ENCODE results near the gene OSM. TPM values are rescaled to one million over a fixed set of nuclear protein-coding genes. Genes with fewer than 3 reads are reported as not detected.

Gene OSM
- total RNA-seq, 5 donors from 2014 or later (not counting 1 experiment from before 2014, with no cell fraction given): 5.9 to 16.5 (median 7.4) TPM

GRCh38 chr22:30291058-30291892 is 24.6 kb upstream of the OSM start:
- H3K27me3 Mint-ChIP-seq: no peaks in the 10 kb centered on the region
- CTCF ChIA-PET: interaction anchor here (0.5 to 4.4 kb wide), 6 partner anchors 16 to 108 kb away, joined by 3 to 83 read pairs (median 4); partner anchors contain the start of gene RNF215 (in 1 of the 2)
- Histone ChIP-seq H3K27ac (ENCODE audit: low read length) (peak overlapping the region; percentile 26), H3K4me3 (ENCODE audit: control insufficient read depth in 1 of 2, extremely low read depth in 1 of 2, low read length in 1 of 2) (no peak overlapping the region), H3K9me3 (no peaks in the 10 kb centered on the region), H3K36me3 (ENCODE audit: control insufficient read depth in 2 of 2, extremely low read depth in 1 of 2, insufficient read depth in 1 of 2, low read length in 1 of 2) (peaks cover 25 to 39% of the 10 kb centered on the region in 2 donors), H3K4me1 (ENCODE audit: control insufficient read depth in 1 of 2, extremely low read depth in 1 of 2, insufficient read depth in 2 of 2, low read length in 2 of 2) (peaks cover 22 to 68% of the 10 kb centered on the region in 2 experiments), H3K27me3 (replicated peaks in 1 of 2; ENCODE audit: control insufficient read depth in 2 of 2, extremely low read depth in 1 of 2, insufficient read depth in 2 of 2, low read length in 1 of 2) (no peaks in the 10 kb centered on the region)
- POLR2A ChIA-PET: interaction anchor here in 1 of 2 donors (0.5 to 1.0 kb wide), 3 partner anchors 10 to 12 kb away, joined by 3 read pairs; no protein-coding TSS in a partner anchor
- WGBS (ENCODE audit: insufficient coverage): 94% methylated on average over 10 of the region's 13 CpGs
- DNase-seq: no peak
- peaks cover 18% of the 10 kb centered on the region for H3K36me3 Mint-ChIP-seq
- peak overlapping the region in 1 of 3 donors; percentile 89 for H3K4me3 Mint-ChIP-seq
- ATAC-seq (replicated peaks in 1 of 4): no peak
- peaks cover 55 to 64% (median 56%) of the 10 kb centered on the region in 3 donors for H3K4me1 Mint-ChIP-seq
- H3K27ac Mint-ChIP-seq: peak overlapping the region; percentile 92 to 93
- no peaks in the 10 kb centered on the region for H3K9me3 Mint-ChIP-seq

DNA sequence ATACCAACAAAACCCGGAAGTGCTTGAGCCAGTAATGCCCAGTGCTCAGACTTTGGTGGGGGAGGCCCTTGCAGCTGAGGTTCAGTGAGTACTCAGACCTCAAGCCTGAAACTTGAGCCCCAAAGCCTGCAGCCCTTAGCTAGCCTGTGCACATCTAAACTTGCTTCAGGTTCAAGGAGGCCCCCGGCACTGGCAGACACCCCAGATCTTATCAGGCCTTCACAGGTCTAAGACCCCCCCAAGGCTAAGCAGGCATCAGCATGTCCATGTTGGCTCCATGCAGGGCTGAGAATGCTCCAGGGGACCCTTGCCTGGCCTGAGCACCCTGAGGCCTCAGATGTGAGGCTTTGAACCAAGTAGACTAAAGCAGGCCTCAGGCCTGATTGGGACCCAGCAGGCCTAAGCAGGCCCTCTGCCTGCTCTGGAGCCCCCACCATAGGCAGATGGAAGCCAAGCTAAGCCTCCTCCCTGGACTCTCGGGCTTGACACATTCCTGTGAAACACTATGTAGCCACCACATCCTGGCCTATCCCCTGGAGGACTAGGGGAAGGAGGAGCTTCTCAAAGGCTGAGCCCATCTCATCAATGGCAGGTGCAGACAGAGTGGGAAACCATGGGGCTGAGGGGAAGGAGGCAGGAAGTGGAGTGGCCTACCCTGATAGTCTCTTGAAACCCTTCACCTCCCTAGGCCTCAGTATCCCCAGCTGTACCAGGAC is 23.8 kb upstream of the OSM start:
- H3K4me3 Mint-ChIP-seq: peak overlapping the region; percentile 82 to 89 (median 86)
- H3K27ac Mint-ChIP-seq: peak overlapping the region; percentile 92 to 93
- peak overlapping the region; percentile 66 to 74 for H3K4me3 ChIP-seq (ENCODE audit: control insufficient read depth in 1 of 2, extremely low read depth in 1 of 2, low read length in 1 of 2)
- DNase-seq: no peak
- CTCF ChIA-PET: interaction anchor here (0.5 to 4.4 kb wide), 13 partner anchors 16 to 133 kb away, joined by 3 to 83 read pairs (median 4); partner anchors contain the start of genes RNF215 (in 1 of the 2), SEC14L2 (in 1 of the 2) and TBC1D10A (in 1 of the 2)
- no peaks in the 10 kb centered on the region for H3K27me3 ChIP-seq (replicated peaks in 1 of 2; ENCODE audit: control insufficient read depth in 2 of 2, extremely low read depth in 1 of 2, insufficient read depth in 2 of 2, low read length in 1 of 2)
- H3K9me3 ChIP-seq: no peaks in the 10 kb centered on the region
- H3K36me3 Mint-ChIP-seq: peaks cover 18% of the 10 kb centered on the region
- peak overlapping the region; percentile 61 for H3K27ac ChIP-seq (ENCODE audit: low read length)
- WGBS (ENCODE audit: insufficient coverage): 67% methylated on average over 1 of the region's 3 CpGs
- ATAC-seq (replicated peaks in 1 of 4): no peak
- no peaks in the 10 kb centered on the region for H3K9me3 Mint-ChIP-seq
- peaks cover 47 to 56% (median 49%) of the 10 kb centered on the region in 3 donors for H3K4me1 Mint-ChIP-seq
- peaks cover 16 to 61% of the 10 kb centered on the region in 2 experiments for H3K4me1 ChIP-seq (ENCODE audit: control insufficient read depth in 1 of 2, extremely low read depth in 1 of 2, insufficient read depth in 2 of 2, low read length in 2 of 2)
- POLR2A ChIA-PET: interaction anchor here (0.5 to 1.5 kb wide), 4 partner anchors 9 to 996 kb away, joined by 3 to 5 read pairs (median 3); partner anchors contain the start of genes CCDC157 (in 1 of the 2) and SF3A1 (in 1 of the 2)
- H3K36me3 ChIP-seq (ENCODE audit: control insufficient read depth in 2 of 2, extremely low read depth in 1 of 2, insufficient read depth in 1 of 2, low read length in 1 of 2): peaks cover 25 to 35% of the 10 kb centered on the region in 2 donors
- H3K27me3 Mint-ChIP-seq: no peaks in the 10 kb centered on the region

- Mint-ChIP-seq H3K36me3 (peaks cover 21% of the 10 kb centered on the region), H3K27ac (peak overlapping the region; percentile 92 to 93), H3K4me3 (peak overlapping the region; percentile 82 to 89 (median 86)), H3K27me3 (no peaks in the 10 kb centered on the region), H3K9me3 (no peaks in the 10 kb centered on the region), H3K4me1 (peaks cover 42 to 52% (median 46%) of the 10 kb centered on the region in 3 donors)
- H3K27me3 ChIP-seq (replicated peaks in 1 of 2; ENCODE audit: control insufficient read depth in 2 of 2, extremely low read depth in 1 of 2, insufficient read depth in 2 of 2, low read length in 1 of 2): no peaks in the 10 kb centered on the region
- H3K4me1 ChIP-seq (ENCODE audit: control insufficient read depth in 1 of 2, extremely low read depth in 1 of 2, insufficient read depth in 2 of 2, low read length in 2 of 2): peaks cover 16 to 56% of the 10 kb centered on the region in 2 experiments
- ChIA-PET POLR2A (interaction anchor here in 1 of 2 donors (0.6 to 1.5 kb wide), 2 partner anchors 67 to 996 kb away, joined by 3 to 5 read pairs; partner anchors contain the start of genes CCDC157 and SF3A1), CTCF (interaction anchor here (0.6 to 4.4 kb wide), 11 partner anchors 17 to 134 kb away, joined by 3 to 83 read pairs (median 7); partner anchors contain the start of genes RNF215 (in 1 of the 2), SEC14L2 (in 1 of the 2) and TBC1D10A (in 1 of the 2))
- H3K4me3 ChIP-seq (ENCODE audit: control insufficient read depth in 1 of 2, extremely low read depth in 1 of 2, low read length in 1 of 2): peak overlapping the region; percentile 66 to 74
- H3K9me3 ChIP-seq: no peaks in the 10 kb centered on the region
- DNase-seq: peak in 2 of 35 experiments; percentile 26 to 37
- peaks cover 25 to 33% of the 10 kb centered on the region in 2 donors for H3K36me3 ChIP-seq (ENCODE audit: control insufficient read depth in 2 of 2, extremely low read depth in 1 of 2, insufficient read depth in 1 of 2, low read length in 1 of 2)
- peak; percentile 34 to 50 (median 40) for ATAC-seq (replicated peaks in 1 of 4)
- peak overlapping the region; percentile 61 for H3K27ac ChIP-seq (ENCODE audit: low read length)
- WGBS (ENCODE audit: insufficient coverage): 4% methylated on average over 11 of the region's 12 CpGs
These were observed 23.3 kb upstream of the OSM start for GRCh38 chr22:30289980-30290313.

GRCh38 chr22:30289141-30289979 is 22.7 kb upstream of the OSM start, which contains the start of gene CASTOR1:
CASTOR1 (minus strand) TSS chr22:30289505; CDS start chr22:30289497, 8 bp downstream.
- H3K4me1 Mint-ChIP-seq: peaks cover 38 to 52% (median 45%) of the 10 kb centered on the region in 3 donors

GRCh38 chr22:30288419-30289140 is 21.9 kb upstream of the OSM start:
- Mint-ChIP-seq H3K36me3 (peaks cover 19% of the 10 kb centered on the region), H3K27me3 (no peaks in the 10 kb centered on the region), H3K9me3 (no peaks in the 10 kb centered on the region), H3K4me3 (peak overlapping the region; percentile 82 to 89 (median 86)), H3K27ac (peak overlapping the region; percentile 79 to 82), H3K4me1 (peaks cover 31 to 46% (median 40%) of the 10 kb centered on the region in 3 donors)
- DNase-seq (peak in 1 of 35 experiments; percentile 28), ATAC-seq (replicated peaks in 1 of 4) (no peak)
- 0% methylated on average over 2 of the region's 27 CpGs for WGBS (ENCODE audit: insufficient coverage)
- ChIA-PET CTCF (interaction anchor here (0.6 to 4.4 kb wide), 40 partner anchors 14 to 183 kb away, joined by 3 to 83 read pairs (median 5); partner anchors contain the start of genes RNF215 (in 2 of the 2), CCDC157 (in 1 of the 2), SEC14L2 (in 1 of the 2) and SF3A1 (in 1 of the 2)), POLR2A (interaction anchor here (0.5 to 1.5 kb wide), 8 partner anchors 17 to 180 kb away, joined by 3 to 9 read pairs (median 3); partner anchors contain the start of genes CCDC157 (in 2 of the 2) and SF3A1 (in 2 of the 2))
- peak overlapping the region; percentile 60 for H3K27ac ChIP-seq (ENCODE audit: low read length)
- no peaks in the 10 kb centered on the region for H3K27me3 ChIP-seq (replicated peaks in 1 of 2; ENCODE audit: control insufficient read depth in 2 of 2, extremely low read depth in 1 of 2, insufficient read depth in 2 of 2, low read length in 1 of 2)
- peaks cover 16 to 48% of the 10 kb centered on the region in 2 experiments for H3K4me1 ChIP-seq (ENCODE audit: control insufficient read depth in 1 of 2, extremely low read depth in 1 of 2, insufficient read depth in 2 of 2, low read length in 2 of 2)
- H3K9me3 ChIP-seq: no peaks in the 10 kb centered on the region
- H3K4me3 ChIP-seq (ENCODE audit: control insufficient read depth in 1 of 2, extremely low read depth in 1 of 2, low read length in 1 of 2): peak overlapping the region; percentile 66 to 74
- H3K36me3 ChIP-seq (ENCODE audit: control insufficient read depth in 2 of 2, extremely low read depth in 1 of 2, insufficient read depth in 1 of 2, low read length in 1 of 2): peaks cover 20 to 21% of the 10 kb centered on the region in 2 donors

More at GRCh38 chr22:30289141-30289979, 22.7 kb upstream of the OSM start, which contains the start of gene CASTOR1:
- Histone ChIP-seq H3K27ac (ENCODE audit: low read length) (peak within 1 kb of the TSS; percentile 61), H3K4me1 (ENCODE audit: control insufficient read depth in 1 of 2, extremely low read depth in 1 of 2, insufficient read depth in 2 of 2, low read length in 2 of 2) (peaks cover 16 to 50% of the 10 kb centered on the region in 2 experiments), H3K36me3 (ENCODE audit: control insufficient read depth in 2 of 2, extremely low read depth in 1 of 2, insufficient read depth in 1 of 2, low read length in 1 of 2) (peaks cover 22 to 28% of the 10 kb centered on the region in 2 donors), H3K27me3 (replicated peaks in 1 of 2; ENCODE audit: control insufficient read depth in 2 of 2, extremely low read depth in 1 of 2, insufficient read depth in 2 of 2, low read length in 1 of 2) (no peaks in the 10 kb centered on the region), H3K9me3 (no peaks in the 10 kb centered on the region), H3K4me3 (ENCODE audit: control insufficient read depth in 1 of 2, extremely low read depth in 1 of 2, low read length in 1 of 2) (peak within 1 kb of the TSS; percentile 66 to 74)
- ChIA-PET CTCF (interaction anchor here (0.6 to 4.4 kb wide), 24 partner anchors 13 to 184 kb away, joined by 3 to 83 read pairs (median 5); partner anchors contain the start of genes RNF215 (in 2 of the 2), SEC14L2 (in 1 of the 2) and TBC1D10A (in 1 of the 2)), POLR2A (interaction anchor here (0.6 to 1.5 kb wide), 6 partner anchors 67 to 997 kb away, joined by 3 to 9 read pairs (median 4); partner anchors contain the start of genes CCDC157 (in 2 of the 2) and SF3A1 (in 2 of the 2))
- ATAC-seq (replicated peaks in 1 of 4): peak; percentile 78 to 84 (median 81)
- WGBS (ENCODE audit: insufficient coverage): 1% methylated on average over 84 of the region's 85 CpGs
- no peaks in the 10 kb centered on the region for H3K9me3 Mint-ChIP-seq
- H3K27me3 Mint-ChIP-seq: no peaks in the 10 kb centered on the region
- peak within 1 kb of the TSS; percentile 82 to 89 (median 86) for H3K4me3 Mint-ChIP-seq
- H3K36me3 Mint-ChIP-seq: peaks cover 24% of the 10 kb centered on the region
- DNase-seq: peak; percentile 66 to 92 (median 78)
- H3K27ac Mint-ChIP-seq: peak within 1 kb of the TSS; percentile 92 to 93
